Transverse colon (tissue), 4 donors: ENCODE data around the gene COP1. TPM values are rescaled to one million over a fixed set of nuclear protein-coding genes. Genes with fewer than 3 reads are reported as not detected.
"Not testable (repeated sequence)": the region's sequence is repeated elsewhere in the genome, so short reads cannot be mapped to it uniquely, and the experiment has no call there.

ENCODE experiments used
- DNase-seq: peaks from one replicate; pipeline ENCODE4 v3.0.0-alpha.2; 2019
- H3K27ac ChIP-seq, 4 donors: fragments of 200-600 bp; sonication (generic); 2 replicates each; pipeline ENCODE4 v1.5.1; 2016 to 2018; ENCODE audit warnings: inconsistent platforms in 4 of 4
- H3K27me3 ChIP-seq: fragments of 200-600 bp; sonication (generic); 2 replicates; pipeline ENCODE4 v1.5.1; 2017; ENCODE audit warnings: inconsistent platforms
- H3K36me3 ChIP-seq, 4 donors: fragments of 200-600 bp; sonication (generic); 2 replicates each; pipeline ENCODE4 v1.5.1; 2017 to 2019; ENCODE audit warnings: inconsistent platforms in 4 of 4
- H3K4me1 ChIP-seq, 4 donors: fragments of 200-600 bp; sonication (generic); 2 replicates each; pipeline ENCODE4 v1.5.1; 2017 to 2020; ENCODE audit warnings: inconsistent platforms in 4 of 4
- H3K4me3 ChIP-seq, 4 donors: fragments of 200-600 bp; sonication (generic); 1 replicate in 1 of 4; 2 replicates in 3 of 4; pipeline versions ENCODE4 v1.5.1 to v1.6.1; 2017 to 2019; ENCODE audit warnings: inconsistent platforms in 4 of 4
- H3K9me3 ChIP-seq, 2 donors: fragments of 200-600 bp; sonication (generic); 2 replicates each; pipeline ENCODE4 v1.5.1; 2017 to 2019; ENCODE audit warnings: inconsistent platforms in 2 of 2
- CTCF ChIP-seq, 5 experiments: fragments of 200-600 bp in 3 of 5; fragments of 450-650 bp in 2 of 5; sonication (generic) in 3 of 5; IDR thresholded peaks; 1 replicate in 2 of 5; 2 replicates in 3 of 5; pipeline ENCODE4 v1.5.1; 2016 to 2017; ENCODE audit warnings: antibody characterized with exemption in 5 of 5, inconsistent platforms in 3 of 5, mild to moderate bottlenecking in 2 of 5, moderate library complexity in 1 of 5
- EP300 ChIP-seq: sonication (generic); formaldehyde crosslinking; IDR thresholded peaks from one replicate; pipeline ENCODE4 v1.6.1; 2017; ENCODE audit warnings: antibody characterized with exemption, low read depth
- POLR2A ChIP-seq: fragments of 450-650 bp; IDR thresholded peaks from one replicate; pipeline ENCODE4 v1.6.1; 2016; ENCODE audit warnings: antibody characterized with exemption, mild to moderate bottlenecking, moderate library complexity
- POLR2AphosphoS5 ChIP-seq, 3 donors: sonication (generic); formaldehyde crosslinking; IDR thresholded peaks; one replicate each; pipeline ENCODE4 v1.6.1; 2016; ENCODE audit warnings: antibody characterized with exemption in 3 of 3
- WGBS, 2 donors: methylation state at CpG; one replicate each; pipeline ENCODE4 v1.1.5; 2018; ENCODE audit warnings: low coverage in 1 of 2; 5-methylcytosine and 5-hydroxymethylcytosine counted together
- in situ Hi-C, 4 donors: fragments of 200-750 bp; cut with MboI; loops; one replicate each; pipeline versions ENCODE4 v1.15.0 to v1.15.1; 2017; ENCODE audit warnings: low sequenced_read_pairs in 3 of 4, low pct_ligation_motif_present in 1 of 4, low pct_unique_long_range_greater_than_20kb in 1 of 4
- intact Hi-C: fragments of 100-400 bp; cut with DNase I; formaldehyde crosslinking; loops from one replicate; pipeline ENCODE4 v1.15.1; 2023; ENCODE audit warnings: low total_unique reads
- total RNA-seq, 4 donors: library from RNA; depleted of rRNA; stranded (reverse); fragments of >200 nt; gene quantifications; one replicate each; pipeline ENCODE4 v1.1.0, GENCODE V29; 2016

Gene COP1
- total RNA-seq, 4 donors from 2014 or later = 52.3 to 190 (median 109) TPM

GRCh38 chr1:176205332-176205914, 1.7 kb downstream of the COP1 start:
- peak overlapping the region; percentile 97 to 99 (median 98) for H3K27ac ChIP-seq
- 16 to 19% methylated on average over 5 of the region's 5 CpGs for WGBS, 2 donors
- in situ Hi-C loops = no loop called here

GRCh38 chr1:176204655-176205054, 2.4 kb downstream of the COP1 start:
- peaks cover 12 to 41% (median 32%) of the 10 kb centered on the region in 4 donors for H3K4me1 ChIP-seq
- H3K27ac ChIP-seq = peak overlapping the region in 3 of 4 donors; percentile 97 to 99 (median 98)
- WGBS, 2 donors = 56 to 58% methylated on average over 1 to 9 of the region's 9 CpGs
- DNase-seq, intact Hi-C loops, H3K27me3 ChIP-seq, H3K36me3 ChIP-seq, in situ Hi-C loops, H3K9me3 ChIP-seq: not testable (repeated sequence)
- peak overlapping the region in 2 of 4 donors; percentile 74 to 75 for H3K4me3 ChIP-seq

More at GRCh38 chr1:176205332-176205914, 1.7 kb downstream of the COP1 start:
- TF ChIP-seq POLR2A = no peak
- no peak for TF ChIP-seq EP300
- TF ChIP-seq POLR2AphosphoS5 (IDR thresholded peaks at IDR 0.05) = no peak
- no peak for TF ChIP-seq CTCF (IDR thresholded peaks at IDR 0.05)
- DNase-seq = no peak
- intact Hi-C loops = no loop called here
- peaks cover 12 to 40% (median 32%) of the 10 kb centered on the region in 4 donors for H3K4me1 ChIP-seq
- no peaks in the 10 kb centered on the region for H3K9me3 ChIP-seq
- no peaks in the 10 kb centered on the region for H3K27me3 ChIP-seq
- no peaks in the 10 kb centered on the region for H3K36me3 ChIP-seq
- H3K4me3 ChIP-seq = peak overlapping the region in 3 of 4 donors; percentile 74 to 95 (median 75)

- H3K27me3 ChIP-seq = no peaks in the 10 kb centered on the region
- TF ChIP-seq CTCF (IDR thresholded peaks at IDR 0.05) = no peak
- no peak for TF ChIP-seq EP300
- TF ChIP-seq POLR2A = no peak
- TF ChIP-seq POLR2AphosphoS5 (IDR thresholded peaks at IDR 0.05) = no peak
- H3K9me3 ChIP-seq = no peaks in the 10 kb centered on the region
- no peak for DNase-seq
- no peak overlapping the region for H3K4me3 ChIP-seq
- intact Hi-C loops = no loop called here
- 44 to 52% methylated on average over 4 of the region's 4 CpGs for WGBS, 2 donors
- no peak overlapping the region for H3K27ac ChIP-seq
- no peaks in the 10 kb centered on the region for H3K36me3 ChIP-seq
- H3K4me1 ChIP-seq = peaks cover 12 to 49% (median 33%) of the 10 kb centered on the region in 4 donors
- in situ Hi-C loops = no loop called here
Measured at GRCh38 chr1:176203735-176204134, 3.4 kb downstream of the COP1 start.

- in situ Hi-C loops = no loop called here
- H3K9me3 ChIP-seq = no peaks in the 10 kb centered on the region
- H3K36me3 ChIP-seq = no peaks in the 10 kb centered on the region
- intact Hi-C loops = no loop called here
- DNase-seq = no peak
- H3K27me3 ChIP-seq = no peaks in the 10 kb centered on the region
- no peak for TF ChIP-seq POLR2A
- TF ChIP-seq CTCF (IDR thresholded peaks at IDR 0.05) = no peak
- TF ChIP-seq EP300 = no peak
- no peak for TF ChIP-seq POLR2AphosphoS5 (IDR thresholded peaks at IDR 0.05)
- no peak overlapping the region for H3K27ac ChIP-seq
- no peak overlapping the region for H3K4me3 ChIP-seq
- H3K4me1 ChIP-seq = peaks cover 12 to 46% (median 28%) of the 10 kb centered on the region in 4 donors
Measured at GRCh38 chr1:176201568-176201967, 5.5 kb downstream of the COP1 start.

GRCh38 chr1:176199707-176200106, 7.4 kb downstream of the COP1 start:
- in situ Hi-C loops = no loop called here

More at GRCh38 chr1:176199707-176200106, 7.4 kb downstream of the COP1 start:
- DNase-seq = no peak
- Histone ChIP-seq H3K9me3 (no peaks in the 10 kb centered on the region), H3K4me1 (peaks cover 6 to 42% (median 16%) of the 10 kb centered on the region in 4 donors), H3K27ac (no peak overlapping the region), H3K4me3 (no peak overlapping the region), H3K36me3 (no peaks in the 10 kb centered on the region), H3K27me3 (no peaks in the 10 kb centered on the region)
- no peak for TF ChIP-seq CTCF (IDR thresholded peaks at IDR 0.05)
- no peak for TF ChIP-seq EP300
- TF ChIP-seq POLR2AphosphoS5 (IDR thresholded peaks at IDR 0.05) = no peak
- no peak for TF ChIP-seq POLR2A
- WGBS, 2 donors = 71 to 80% methylated on average over 1 of the region's 1 CpG
- intact Hi-C loops = no loop called here
